ENCODE results near the gene TECPR2. TPM values are rescaled to one million over a fixed set of nuclear protein-coding genes. Genes with fewer than 3 reads are reported as not detected.

TECPR2 gene
- total and polyA plus RNA-seq, 2 of the 13 experiments (the other 11 are each of a cell fraction or from before 2014, with no cell fraction given), result 3.5 to 5.7 TPM

GRCh38 chr14:102320671-102321455 is 41.9 kb upstream of the TECPR2 start (continued):
- no peak for TF ChIP-seq FOXP1 (IDR thresholded peaks at IDR 0.05)
- peak; percentile 50; the same call in 1 of the 2 replicates for TF ChIP-seq FOXP1 (CRISPR knock-in tag; IDR thresholded peaks at IDR 0.05)
- peak; percentile 16; the same call in 1 of the 2 replicates for TF ChIP-seq PHF8 (CRISPR knock-in tag; IDR thresholded peaks at IDR 0.05)
- no peak for TF ChIP-seq SRF (IDR thresholded peaks at IDR 0.05; ENCODE audit: low read depth, low read length)
- TF ChIP-seq IKZF5 (CRISPR knock-in tag; IDR thresholded peaks at IDR 0.05), result 0 out of 2 replicates have a peak, but pooled peaks have one; percentile 21
- TF ChIP-seq, protein P1, sequence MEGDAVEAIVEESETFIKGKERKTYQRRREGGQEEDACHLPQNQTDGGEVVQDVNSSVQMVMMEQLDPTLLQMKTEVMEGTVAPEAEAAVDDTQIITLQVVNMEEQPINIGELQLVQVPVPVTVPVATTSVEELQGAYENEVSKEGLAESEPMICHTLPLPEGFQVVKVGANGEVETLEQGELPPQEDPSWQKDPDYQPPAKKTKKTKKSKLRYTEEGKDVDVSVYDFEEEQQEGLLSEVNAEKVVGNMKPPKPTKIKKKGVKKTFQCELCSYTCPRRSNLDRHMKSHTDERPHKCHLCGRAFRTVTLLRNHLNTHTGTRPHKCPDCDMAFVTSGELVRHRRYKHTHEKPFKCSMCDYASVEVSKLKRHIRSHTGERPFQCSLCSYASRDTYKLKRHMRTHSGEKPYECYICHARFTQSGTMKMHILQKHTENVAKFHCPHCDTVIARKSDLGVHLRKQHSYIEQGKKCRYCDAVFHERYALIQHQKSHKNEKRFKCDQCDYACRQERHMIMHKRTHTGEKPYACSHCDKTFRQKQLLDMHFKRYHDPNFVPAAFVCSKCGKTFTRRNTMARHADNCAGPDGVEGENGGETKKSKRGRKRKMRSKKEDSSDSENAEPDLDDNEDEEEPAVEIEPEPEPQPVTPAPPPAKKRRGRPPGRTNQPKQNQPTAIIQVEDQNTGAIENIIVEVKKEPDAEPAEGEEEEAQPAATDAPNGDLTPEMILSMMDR (CRISPR knock-in tag; IDR thresholded peaks at IDR 0.05), result peak; percentile 62
- TF ChIP-seq ARNTL (CRISPR knock-in tag; IDR thresholded peaks at IDR 0.05), result 0 out of 2 replicates have a peak, but pooled peaks have one; percentile 24
- no peak for TF ChIP-seq FOXA1 (IDR thresholded peaks at IDR 0.05)
- no peak for TF ChIP-seq FOXA1 (CRISPR knock-in tag; IDR thresholded peaks at IDR 0.05)
- TF ChIP-seq AKNA (CRISPR knock-in tag; IDR thresholded peaks at IDR 0.05; ENCODE audit: borderline replicate concordance), result no peak
- TF ChIP-seq SSRP1 (CRISPR knock-in tag; IDR thresholded peaks at IDR 0.05), result peak; percentile 19; the same call in 1 of the 2 replicates
- peak in 1 of 2 experiments; percentile 73; a peak in 2 of 4 replicates for TF ChIP-seq REST (IDR thresholded peaks at IDR 0.05; ENCODE audit: borderline replicate concordance in 1 of 2, low read depth in 1 of 2, low read length in 2 of 2)
- no peak for TF ChIP-seq ZBTB1 (CRISPR knock-in tag; IDR thresholded peaks at IDR 0.05; ENCODE audit: borderline replicate concordance)
- TF ChIP-seq FOXO1 (CRISPR knock-in tag; IDR thresholded peaks at IDR 0.05), result peak; percentile 25
- peak; percentile 63 for TF ChIP-seq ZEB1 (IDR thresholded peaks at IDR 0.05; ENCODE audit: insufficient replicate concordance, low read depth)
- peak; percentile 62; the same call in 1 of the 2 replicates for TF ChIP-seq ZNF343 (CRISPR knock-in tag; IDR thresholded peaks at IDR 0.05)
- TF ChIP-seq ZNF678 (CRISPR knock-in tag; IDR thresholded peaks at IDR 0.05), result no peak
- 0 out of 2 replicates have a peak, but pooled peaks have one; percentile 45 for TF ChIP-seq EEA1 (CRISPR knock-in tag; IDR thresholded peaks at IDR 0.05; ENCODE audit: borderline replicate concordance)
